ENCODE data around the gene INPP1.

INPP1 gene

GRCh38 chr2:190376591-190377245, 33.3 kb downstream of the INPP1 start:
- no peak for TF ChIP-seq CTCF (IDR thresholded peaks at IDR 0.05; ENCODE audit: low read length, missing control alignments)
- no peak for DNase-seq (ENCODE audit: low read depth)
- no peak overlapping the region for H3K4me3 ChIP-seq (replicated peaks; ENCODE audit: low read depth, low read length)

GRCh38 chr2:190378880-190379237, 35.5 kb downstream of the INPP1 start:
- TF ChIP-seq CTCF (IDR thresholded peaks at IDR 0.05; ENCODE audit: low read length, missing control alignments), result no peak
- no peak overlapping the region for H3K4me3 ChIP-seq (replicated peaks; ENCODE audit: low read depth, low read length)
- no peak for DNase-seq (ENCODE audit: low read depth)

GRCh38 chr2:190379249-190379964, 36.0 kb downstream of the INPP1 start:
- H3K4me3 ChIP-seq (replicated peaks; ENCODE audit: low read depth, low read length), result no peak overlapping the region
- peak; percentile 41 for DNase-seq (ENCODE audit: low read depth)
- no peak for TF ChIP-seq CTCF (IDR thresholded peaks at IDR 0.05; ENCODE audit: low read length, missing control alignments)

GRCh38 chr2:190380962-190381412, 37.6 kb downstream of the INPP1 start:
- no peak for DNase-seq (ENCODE audit: low read depth)

GRCh38 chr2:190382851-190383250, 39.5 kb downstream of the INPP1 start:
- no peak overlapping the region for H3K4me3 ChIP-seq (replicated peaks; ENCODE audit: low read depth, low read length)
- TF ChIP-seq CTCF (IDR thresholded peaks at IDR 0.05; ENCODE audit: low read length, missing control alignments), result peak; percentile 47
- peak; percentile 73 for DNase-seq (ENCODE audit: low read depth)

More at GRCh38 chr2:190380962-190381412, 37.6 kb downstream of the INPP1 start:
- TF ChIP-seq CTCF (IDR thresholded peaks at IDR 0.05; ENCODE audit: low read length, missing control alignments), result no peak
- H3K4me3 ChIP-seq (replicated peaks; ENCODE audit: low read depth, low read length), result no peak overlapping the region

GRCh38 chr2:190387422-190387821, 44.0 kb downstream of the INPP1 start:
- no peak for TF ChIP-seq CTCF (IDR thresholded peaks at IDR 0.05; ENCODE audit: low read length, missing control alignments)
- DNase-seq (ENCODE audit: low read depth), result no peak
- no peak overlapping the region for H3K4me3 ChIP-seq (replicated peaks; ENCODE audit: low read depth, low read length)

Measured in fibroblast of pulmonary artery (primary cell).